ENCODE measurements around the gene TBX20. TPM values are rescaled to one million over a fixed set of nuclear protein-coding genes. Genes with fewer than 3 reads are reported as not detected.
"Not testable (repeated sequence)": the region's sequence is repeated elsewhere in the genome, so short reads cannot be mapped to it uniquely, and the experiment has no call there.

Gene TBX20
- total RNA-seq, 2 donors from 2014 or later: 0.27 TPM; not detected in 1

DNA sequence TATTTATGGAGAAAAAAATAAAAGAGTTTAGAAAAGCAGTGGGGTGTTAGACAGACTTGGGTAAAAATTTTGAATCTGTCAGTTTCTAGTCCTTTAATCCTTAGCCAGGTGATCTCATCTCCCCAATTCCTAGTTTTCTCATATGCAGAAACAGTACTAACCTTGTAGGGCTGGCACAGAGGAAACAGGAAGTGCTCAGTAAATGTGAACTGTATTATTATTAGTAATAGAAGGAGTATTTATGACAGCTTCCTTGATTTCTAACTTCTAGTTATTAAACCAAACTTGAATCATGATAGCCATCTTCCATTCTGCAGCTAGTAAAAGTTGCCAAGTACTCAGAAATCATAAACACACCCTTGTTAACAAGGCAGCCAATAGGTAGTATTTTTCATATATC is 12.5 kb downstream of the TBX20 start:
- H3K27ac ChIP-seq: no peak overlapping the region
- H3K27me3 ChIP-seq: peaks cover 9% of the 10 kb centered on the region
- no peaks in the 10 kb centered on the region for H3K4me1 ChIP-seq
- no peaks in the 10 kb centered on the region for H3K9me3 ChIP-seq
- no peak overlapping the region for H3K9ac ChIP-seq (ENCODE audit: low read depth in 2 of 2, low read length in 2 of 2)
- no peak overlapping the region for H3K4me3 ChIP-seq
- DNase-seq: no peak
- intact Hi-C loops (cut with DNase I): no loop called here
- TF ChIP-seq, protein P1, sequence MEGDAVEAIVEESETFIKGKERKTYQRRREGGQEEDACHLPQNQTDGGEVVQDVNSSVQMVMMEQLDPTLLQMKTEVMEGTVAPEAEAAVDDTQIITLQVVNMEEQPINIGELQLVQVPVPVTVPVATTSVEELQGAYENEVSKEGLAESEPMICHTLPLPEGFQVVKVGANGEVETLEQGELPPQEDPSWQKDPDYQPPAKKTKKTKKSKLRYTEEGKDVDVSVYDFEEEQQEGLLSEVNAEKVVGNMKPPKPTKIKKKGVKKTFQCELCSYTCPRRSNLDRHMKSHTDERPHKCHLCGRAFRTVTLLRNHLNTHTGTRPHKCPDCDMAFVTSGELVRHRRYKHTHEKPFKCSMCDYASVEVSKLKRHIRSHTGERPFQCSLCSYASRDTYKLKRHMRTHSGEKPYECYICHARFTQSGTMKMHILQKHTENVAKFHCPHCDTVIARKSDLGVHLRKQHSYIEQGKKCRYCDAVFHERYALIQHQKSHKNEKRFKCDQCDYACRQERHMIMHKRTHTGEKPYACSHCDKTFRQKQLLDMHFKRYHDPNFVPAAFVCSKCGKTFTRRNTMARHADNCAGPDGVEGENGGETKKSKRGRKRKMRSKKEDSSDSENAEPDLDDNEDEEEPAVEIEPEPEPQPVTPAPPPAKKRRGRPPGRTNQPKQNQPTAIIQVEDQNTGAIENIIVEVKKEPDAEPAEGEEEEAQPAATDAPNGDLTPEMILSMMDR (IDR thresholded peaks at IDR 0.05): no peak
- H3K36me3 ChIP-seq: no peaks in the 10 kb centered on the region

DNA sequence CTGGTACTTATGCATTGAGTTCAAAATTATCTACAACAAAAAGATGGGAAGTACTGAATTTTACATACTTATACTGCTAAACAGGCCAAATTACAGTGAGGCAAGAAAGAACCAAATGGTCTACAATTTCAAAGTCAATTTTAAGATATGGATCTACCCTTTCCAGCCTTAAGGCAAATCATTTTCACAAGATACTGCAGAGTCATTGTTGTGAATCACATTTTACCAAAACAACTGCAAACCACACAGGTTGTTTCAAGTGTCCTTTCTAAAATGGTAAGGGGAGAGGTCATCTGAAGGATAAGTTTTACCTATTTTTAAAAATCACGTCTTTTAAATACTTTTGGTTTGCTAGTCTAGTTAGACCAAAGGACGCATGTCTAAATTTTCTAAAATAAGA is 12.9 kb downstream of the TBX20 start:
- H3K36me3 ChIP-seq; H3K9ac ChIP-seq (ENCODE audit: low read depth in 2 of 2, low read length in 2 of 2); H3K4me1 ChIP-seq; H3K27ac ChIP-seq; DNase-seq; H3K9me3 ChIP-seq; intact Hi-C loops (cut with DNase I); H3K27me3 ChIP-seq; H3K4me3 ChIP-seq: not testable (repeated sequence)

DNA sequence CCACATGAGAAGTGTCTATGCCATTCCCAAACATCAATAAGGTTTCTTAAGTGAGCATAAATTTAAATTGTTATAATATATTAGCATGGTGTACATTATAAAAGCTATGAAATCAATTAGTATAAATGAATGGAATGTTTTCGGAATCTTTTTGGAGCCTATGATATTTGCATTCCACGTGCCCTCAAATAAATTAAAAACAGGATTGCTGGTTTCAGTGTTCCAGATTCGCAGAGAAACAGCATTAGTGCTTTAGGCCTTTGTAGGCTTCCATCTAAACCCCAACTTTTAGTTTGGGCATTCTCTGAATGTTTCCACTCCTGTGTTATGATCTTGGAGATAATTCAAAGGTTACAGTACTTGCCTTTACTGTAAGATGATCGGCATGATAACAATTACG is 15.4 kb downstream of the TBX20 start:
- H3K27ac ChIP-seq; H3K4me3 ChIP-seq; intact Hi-C loops (cut with DNase I); DNase-seq; H3K9me3 ChIP-seq; H3K36me3 ChIP-seq; H3K4me1 ChIP-seq; H3K27me3 ChIP-seq; H3K9ac ChIP-seq (ENCODE audit: low read depth in 2 of 2, low read length in 2 of 2): not testable (repeated sequence)

DNA sequence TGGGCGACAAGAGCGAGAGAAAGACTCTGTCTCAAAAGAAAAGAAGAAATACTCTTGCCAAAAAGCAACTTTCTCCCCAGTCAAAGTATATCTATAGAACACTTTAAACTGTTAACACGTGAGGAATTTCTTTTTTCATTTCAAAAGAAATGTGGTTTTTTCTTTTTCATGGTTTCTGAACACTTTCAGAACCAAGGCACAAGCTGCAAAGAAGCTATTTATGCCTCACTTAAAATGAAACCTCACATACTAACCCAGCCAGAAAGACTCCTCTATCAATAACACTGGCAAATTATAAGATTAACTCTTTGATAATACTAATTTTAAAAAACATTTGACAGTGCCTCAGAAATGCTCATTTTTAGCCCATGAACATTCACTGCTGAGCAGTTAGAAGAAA is 20.9 kb downstream of the TBX20 start:
- Histone ChIP-seq H3K9me3 (no peaks in the 10 kb centered on the region), H3K4me1 (no peaks in the 10 kb centered on the region), H3K4me3 (no peak overlapping the region), H3K27ac (no peak overlapping the region), H3K27me3 (no peaks in the 10 kb centered on the region), H3K9ac (ENCODE audit: low read depth in 2 of 2, low read length in 2 of 2) (no peak overlapping the region), H3K36me3 (no peaks in the 10 kb centered on the region)
- DNase-seq: no peak
- intact Hi-C loops (cut with DNase I): no loop called here
- TF ChIP-seq, protein P1 (IDR thresholded peaks at IDR 0.05): no peak

GRCh38 chr7:35231221-35231620 is 22.7 kb downstream of the TBX20 start:
- H3K27ac ChIP-seq; DNase-seq; H3K4me1 ChIP-seq; H3K9ac ChIP-seq (ENCODE audit: low read depth in 2 of 2, low read length in 2 of 2); H3K4me3 ChIP-seq; intact Hi-C loops (cut with DNase I); H3K36me3 ChIP-seq; H3K27me3 ChIP-seq; H3K9me3 ChIP-seq: not testable (repeated sequence)

- H3K27me3 ChIP-seq; DNase-seq; H3K27ac ChIP-seq; H3K9me3 ChIP-seq; H3K4me3 ChIP-seq; H3K4me1 ChIP-seq; intact Hi-C loops (cut with DNase I); H3K36me3 ChIP-seq; H3K9ac ChIP-seq (ENCODE audit: low read depth in 2 of 2, low read length in 2 of 2): not testable (repeated sequence)
Measured at GRCh38 chr7:35229116-35229780, 24.7 kb downstream of the TBX20 start.

- intact Hi-C loops (cut with DNase I); H3K4me3 ChIP-seq; H3K27ac ChIP-seq; DNase-seq; H3K36me3 ChIP-seq; H3K4me1 ChIP-seq; H3K9ac ChIP-seq (ENCODE audit: low read depth in 2 of 2, low read length in 2 of 2); H3K9me3 ChIP-seq; H3K27me3 ChIP-seq: not testable (repeated sequence)
Measured at GRCh38 chr7:35228496-35229051, 25.3 kb downstream of the TBX20 start.

DNA sequence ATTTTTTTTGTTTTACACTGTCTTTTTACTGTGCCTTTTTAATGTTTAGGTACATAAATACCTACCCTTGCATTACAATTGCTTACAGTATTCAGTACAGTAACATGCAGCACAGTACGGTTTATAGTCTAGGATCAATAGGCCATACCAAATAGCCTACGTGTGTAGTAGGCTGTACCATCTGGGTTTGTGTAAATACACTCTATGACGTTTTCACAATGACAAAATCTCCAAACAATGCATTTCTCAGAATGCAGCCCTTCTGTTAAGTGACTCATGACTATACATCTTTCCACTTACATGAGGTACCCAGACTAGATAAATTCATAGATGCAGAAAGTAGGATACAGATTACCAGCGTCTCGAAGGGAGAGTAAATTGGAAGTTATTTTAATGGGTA is 26.5 kb downstream of the TBX20 start:
- intact Hi-C loops (cut with DNase I); H3K4me3 ChIP-seq: not testable (repeated sequence)

DNA sequence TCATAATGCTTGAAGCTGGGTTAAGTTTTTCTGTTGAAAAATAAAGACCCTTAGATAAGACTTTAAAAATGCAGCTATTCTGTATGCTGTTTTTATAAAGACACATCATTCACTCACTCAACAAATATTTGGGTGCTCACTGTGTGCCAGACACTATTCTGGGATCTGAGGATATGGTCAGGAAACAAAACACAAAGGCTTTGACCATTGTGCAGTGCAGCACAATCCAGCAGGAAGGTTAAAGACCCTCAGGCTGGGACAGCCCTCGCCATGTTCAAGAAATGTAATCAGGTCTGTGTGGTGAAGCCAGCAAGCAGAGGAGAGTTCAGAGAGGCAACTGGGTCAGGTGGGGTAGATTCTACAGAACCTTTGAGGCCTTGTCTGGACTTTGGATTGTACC is 31.5 kb downstream of the TBX20 start:
- H3K4me1 ChIP-seq; DNase-seq; H3K9ac ChIP-seq (ENCODE audit: low read depth in 2 of 2, low read length in 2 of 2); H3K27ac ChIP-seq; H3K4me3 ChIP-seq; H3K27me3 ChIP-seq; intact Hi-C loops (cut with DNase I); H3K36me3 ChIP-seq; H3K9me3 ChIP-seq: not testable (repeated sequence)

More for the DNA sequence above, 26.5 kb downstream of the TBX20 start:
- H3K36me3 ChIP-seq; H3K27ac ChIP-seq; H3K27me3 ChIP-seq; DNase-seq; H3K9me3 ChIP-seq; H3K4me1 ChIP-seq; H3K9ac ChIP-seq (ENCODE audit: low read depth in 2 of 2, low read length in 2 of 2): not testable (repeated sequence)

GRCh38 chr7:35220176-35220575 is 33.7 kb downstream of the TBX20 start:
- H3K27me3 ChIP-seq; H3K27ac ChIP-seq; DNase-seq; H3K9me3 ChIP-seq; H3K4me1 ChIP-seq; H3K9ac ChIP-seq (ENCODE audit: low read depth in 2 of 2, low read length in 2 of 2); H3K4me3 ChIP-seq; intact Hi-C loops (cut with DNase I); H3K36me3 ChIP-seq: not testable (repeated sequence)

DNA sequence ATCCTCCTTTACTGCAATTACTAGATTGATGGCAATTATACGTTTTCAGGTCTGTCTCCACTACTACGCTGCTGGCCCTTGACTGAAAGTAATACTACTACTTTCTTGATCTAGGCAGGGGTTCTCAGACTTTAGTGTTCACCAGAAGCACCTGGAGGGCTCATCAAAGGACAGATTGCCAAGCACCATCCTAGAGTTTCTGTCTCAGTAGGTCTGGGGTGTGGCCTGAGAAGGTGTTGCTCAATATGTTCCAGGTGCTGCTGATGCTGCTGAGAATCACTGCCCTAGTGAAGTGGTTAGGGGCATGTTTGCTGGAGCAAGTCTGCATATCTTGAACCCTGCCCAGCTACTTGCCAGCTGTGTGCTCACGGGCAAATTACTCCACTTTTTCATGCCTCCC is 37.9 kb downstream of the TBX20 start:
- H3K4me1 ChIP-seq; H3K27ac ChIP-seq; DNase-seq; H3K9me3 ChIP-seq; H3K36me3 ChIP-seq; H3K4me3 ChIP-seq; H3K27me3 ChIP-seq; H3K9ac ChIP-seq (ENCODE audit: low read depth in 2 of 2, low read length in 2 of 2); intact Hi-C loops (cut with DNase I): not testable (repeated sequence)

- H3K36me3 ChIP-seq; H3K4me3 ChIP-seq; H3K9ac ChIP-seq (ENCODE audit: low read depth in 2 of 2, low read length in 2 of 2); H3K27ac ChIP-seq; intact Hi-C loops (cut with DNase I); DNase-seq; H3K9me3 ChIP-seq; H3K27me3 ChIP-seq; H3K4me1 ChIP-seq: not testable (repeated sequence)
Measured at GRCh38 chr7:35215063-35215462, 38.8 kb downstream of the TBX20 start.

Data from colonic mucosa (tissue), 4 donors.